GM19468 (cell line): ENCODE results near the gene PRIMPOL.
"Not testable (repeated sequence)": the region's sequence is repeated elsewhere in the genome, so short reads cannot be mapped to it uniquely, and the experiment has no call there.

Experiments used
- ATAC-seq: cut with Tn5 transposase; IDR thresholded peaks from one replicate; pipeline ENCODE4 v1.9.1; 2021; ENCODE audit warnings: mild to moderate bottlenecking, moderate library complexity, moderate number of reproducible peaks; ENCODE audit not compliant: unreplicated experiment; ENCODE audit errors: extremely low read depth

Gene PRIMPOL

DNA sequence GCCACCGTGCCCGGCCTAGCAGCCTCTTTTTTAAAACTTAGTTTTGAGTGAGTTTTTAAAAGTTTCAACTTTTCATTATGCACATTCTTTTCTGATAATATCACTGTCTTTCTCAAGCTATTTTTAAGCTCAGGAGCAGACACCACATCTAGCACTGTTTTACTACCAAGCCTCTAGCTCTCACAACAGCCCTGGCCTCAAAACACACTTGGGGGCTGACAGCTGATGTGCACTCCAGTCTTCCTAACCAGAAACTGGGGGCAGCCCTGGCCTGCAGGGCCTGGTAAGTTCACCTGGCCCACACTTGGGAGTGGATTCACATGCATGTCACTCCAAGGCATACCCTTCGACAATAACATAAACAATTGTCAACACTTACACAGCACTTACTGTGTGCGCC, 50.4 kb downstream of the PRIMPOL start:
- no peak for ATAC-seq

DNA sequence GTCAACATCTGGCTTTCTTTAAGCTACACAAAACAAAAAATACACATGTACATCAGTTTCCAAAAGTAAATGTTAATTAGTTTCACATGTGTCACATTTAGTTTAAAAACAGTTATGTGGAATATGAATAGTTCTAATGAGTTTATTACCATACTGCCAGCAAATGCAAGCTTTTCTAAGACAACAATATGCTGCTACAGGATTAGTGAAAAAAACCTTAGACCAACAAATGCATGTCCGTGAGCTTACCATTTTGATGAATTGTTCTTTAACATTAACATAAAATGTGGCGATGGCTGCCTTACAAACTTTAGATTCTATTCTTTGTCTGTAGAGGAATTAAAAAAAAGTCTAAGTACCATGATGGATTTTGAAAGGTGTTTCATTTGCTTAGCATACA, 52.6 kb downstream of the PRIMPOL start:
- no peak for ATAC-seq

DNA sequence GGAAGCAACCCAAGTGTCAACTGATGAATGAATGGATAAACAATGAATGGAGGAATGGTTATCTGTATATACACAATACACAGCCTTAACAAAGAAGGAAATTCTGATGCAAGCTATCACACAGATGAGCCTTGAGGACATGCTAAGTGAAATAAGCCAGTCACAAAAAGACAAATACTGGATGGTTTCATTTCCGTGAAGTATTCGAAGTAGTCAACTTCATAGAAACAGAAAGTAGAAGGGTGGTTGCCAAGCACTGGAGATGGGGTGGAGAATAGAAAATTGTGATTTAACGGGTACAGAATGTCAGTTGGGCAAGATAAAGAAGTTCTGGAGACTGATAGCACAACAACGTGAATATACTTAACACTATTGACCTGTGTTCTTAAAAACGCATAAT, 56.2 kb downstream of the PRIMPOL start:
- no peak for ATAC-seq

DNA sequence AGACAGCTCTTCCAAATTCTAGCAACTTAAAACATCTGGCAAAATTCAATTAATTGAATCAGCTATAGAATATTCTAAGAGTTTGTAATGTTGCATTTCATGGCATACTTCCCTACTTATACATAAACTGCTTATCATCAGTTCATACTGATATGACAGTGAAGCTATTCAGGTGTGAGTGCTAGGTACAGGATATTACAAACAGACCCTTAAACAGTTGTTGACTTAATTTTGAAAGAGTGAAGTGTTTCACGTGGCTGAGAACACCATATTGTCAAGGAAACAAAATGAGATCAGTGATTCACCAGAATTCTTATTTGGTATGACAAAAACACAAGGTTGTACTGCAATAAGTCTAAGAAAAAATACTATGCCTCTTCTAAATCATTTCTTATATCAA, 56.9 kb downstream of the PRIMPOL start:
- ATAC-seq = no peak

DNA sequence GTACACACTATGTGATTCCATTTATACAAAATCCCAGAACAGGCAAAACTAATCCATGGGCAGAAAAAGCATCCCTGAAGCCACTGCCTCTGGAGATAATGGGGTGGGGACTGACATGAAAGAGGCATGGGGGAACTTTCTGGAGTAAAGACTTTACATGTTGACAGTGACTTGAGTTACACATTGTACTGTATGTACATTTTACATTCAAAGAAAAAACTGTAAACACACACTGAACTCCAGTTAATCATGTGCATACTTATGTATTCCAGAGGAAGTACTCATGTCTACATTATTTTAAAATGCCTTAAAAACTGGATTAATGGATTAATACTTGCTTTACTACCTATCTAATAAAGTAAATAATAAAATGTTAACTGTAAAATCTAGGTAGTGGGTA, 62.8 kb downstream of the PRIMPOL start:
- no peak for ATAC-seq

DNA sequence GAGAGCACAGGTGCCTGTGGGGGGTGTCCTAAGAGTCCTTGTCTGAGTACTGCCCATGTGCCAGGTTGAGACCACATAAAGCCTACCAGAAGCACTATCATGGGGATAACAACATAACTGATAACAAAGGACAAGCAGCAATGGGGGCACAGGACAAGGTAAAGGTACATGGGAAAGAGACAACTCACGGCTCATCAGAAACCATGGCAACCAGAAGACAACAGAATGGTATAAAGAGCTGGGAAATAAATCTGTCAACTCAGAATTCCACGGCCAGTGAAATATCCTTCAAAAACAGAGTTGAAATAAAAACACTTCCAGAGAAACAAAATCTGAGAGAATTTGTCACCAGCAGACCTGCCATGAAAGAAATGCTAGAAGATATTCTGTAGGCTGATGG, 64.3 kb downstream of the PRIMPOL start:
- no peak for ATAC-seq

DNA sequence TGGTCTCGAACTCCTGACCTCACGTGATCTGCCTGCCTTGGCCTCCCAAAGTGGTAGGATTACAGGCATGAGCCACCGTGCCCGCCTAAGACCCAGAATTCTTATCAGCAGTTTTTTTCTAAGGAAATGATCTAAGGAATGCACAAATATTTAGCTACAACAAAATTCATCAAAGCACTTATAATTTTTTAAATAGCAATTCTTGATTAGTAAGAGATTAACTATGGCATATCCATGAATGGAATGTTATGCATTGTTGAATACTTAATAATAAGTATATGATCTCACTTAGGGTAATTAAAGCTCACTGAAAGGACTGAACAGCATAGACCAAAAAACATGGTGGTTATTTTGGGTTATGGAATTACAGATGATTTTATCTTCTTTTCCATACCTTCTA, 66.0 kb downstream of the PRIMPOL start:
- ATAC-seq = no peak

DNA sequence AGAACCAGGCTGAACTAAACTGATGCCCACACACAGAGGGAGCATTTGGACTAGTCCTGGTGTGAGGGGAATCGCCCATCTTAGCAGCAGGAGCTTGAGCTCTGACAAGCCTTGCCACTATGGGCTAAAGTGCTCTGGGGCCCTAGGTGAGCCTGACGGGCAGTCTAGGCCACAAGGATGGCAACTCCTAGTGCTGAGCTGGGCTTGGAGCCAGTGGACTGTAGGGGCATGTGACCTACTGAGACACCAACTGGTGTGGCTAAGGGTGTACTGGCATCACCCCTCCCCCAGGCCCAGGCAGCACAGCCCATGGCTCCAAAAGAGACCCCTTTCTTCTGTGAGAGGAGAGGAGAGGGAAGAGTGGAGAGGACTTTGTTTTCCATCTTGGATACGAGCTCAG, 69.9 kb downstream of the PRIMPOL start:
- ATAC-seq = no peak

DNA sequence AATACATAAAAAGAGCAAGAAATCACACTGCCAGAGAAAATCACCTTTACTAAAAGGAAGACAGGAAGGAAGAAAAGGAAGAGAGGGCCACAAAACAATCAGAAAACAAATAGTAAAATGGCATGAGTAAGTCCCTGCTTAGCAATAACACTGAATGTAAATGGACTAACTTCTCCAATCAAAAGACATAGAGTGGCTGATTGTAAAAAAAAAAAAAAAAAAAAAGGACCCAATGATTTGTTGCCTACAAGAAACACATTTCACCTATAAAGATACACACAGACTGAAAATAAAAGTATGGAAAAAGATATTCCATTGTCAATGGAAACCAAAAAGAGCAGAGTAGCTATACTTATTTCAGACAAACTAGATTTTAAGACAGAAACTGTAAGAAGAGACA, 71.7 kb downstream of the PRIMPOL start:
- ATAC-seq = no peak

DNA sequence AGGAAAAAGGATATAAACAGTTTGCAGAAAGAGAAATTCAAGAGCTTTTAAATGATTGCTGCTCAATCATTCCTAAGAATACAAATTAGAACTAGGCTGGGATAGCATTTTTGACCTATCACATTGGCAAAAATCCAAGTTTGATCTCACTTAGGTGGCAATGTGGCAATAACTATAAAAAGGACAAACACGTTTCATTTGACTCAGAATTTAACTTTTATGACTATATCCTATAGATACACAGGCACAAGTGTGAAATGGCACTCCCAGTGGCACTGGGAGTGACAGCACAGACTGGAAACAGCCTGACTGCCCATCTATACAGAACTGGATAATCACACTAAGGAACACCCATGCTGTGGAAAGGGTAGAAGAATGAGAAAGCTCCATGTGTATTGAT, 73.3 kb downstream of the PRIMPOL start:
- ATAC-seq = no peak

DNA sequence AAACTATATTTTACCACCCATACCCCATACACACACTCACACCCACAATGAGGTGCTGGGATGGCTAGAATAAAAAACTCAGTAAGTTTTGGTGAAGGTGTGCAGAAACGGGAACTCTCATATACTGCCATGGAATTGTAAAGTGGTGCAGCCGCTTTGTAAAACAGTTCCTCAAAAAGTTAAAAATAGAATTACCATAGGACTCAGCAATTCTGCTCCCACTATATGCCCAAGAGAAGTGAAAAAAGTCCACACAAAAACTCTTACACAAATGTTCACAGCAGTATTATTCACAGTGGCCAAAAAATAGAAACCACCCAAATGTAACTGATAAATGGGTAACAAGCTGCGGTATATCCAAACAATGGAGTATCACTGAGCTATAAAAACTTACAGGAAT, 77.9 kb downstream of the PRIMPOL start:
- ATAC-seq = no peak

DNA sequence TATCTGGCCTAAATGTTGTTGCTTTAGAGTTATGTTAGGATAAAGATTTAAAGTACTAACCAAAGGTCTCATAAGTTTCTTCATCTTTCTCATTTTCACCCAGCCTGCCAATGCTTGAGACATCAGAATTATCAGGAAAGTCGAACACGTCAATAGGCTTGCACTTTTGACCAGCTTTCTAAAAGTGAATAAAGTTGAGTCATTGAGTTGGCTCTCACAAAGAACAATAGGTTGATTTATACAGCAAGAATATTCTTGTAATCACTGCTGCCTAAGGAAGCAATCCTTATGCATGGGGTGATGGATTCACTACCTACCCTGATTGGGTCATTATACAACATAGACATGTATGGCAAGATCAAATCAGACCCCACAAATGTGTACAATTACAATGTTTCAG, 79.3 kb downstream of the PRIMPOL start:
- ATAC-seq = no peak

DNA sequence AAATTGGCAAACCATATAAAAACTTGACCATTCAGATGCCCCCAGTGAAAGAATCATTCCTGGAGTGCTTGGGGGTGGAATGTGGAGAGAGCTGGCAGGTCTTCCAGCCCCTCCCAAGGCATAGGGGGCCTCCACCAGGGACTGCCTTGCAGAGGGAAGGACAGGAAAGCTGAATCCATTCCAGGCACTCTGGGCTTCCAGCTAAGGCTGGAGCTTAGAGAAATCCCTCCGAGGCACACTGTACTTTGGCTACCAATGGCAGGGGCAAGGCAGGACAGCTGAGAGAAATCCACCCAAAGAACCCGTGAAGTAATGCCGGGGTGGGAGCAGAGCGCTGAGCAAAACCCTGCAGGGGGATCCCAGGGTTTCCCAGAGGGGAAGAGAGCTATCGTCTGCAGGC, 80.4 kb downstream of the PRIMPOL start:
- no peak for ATAC-seq

DNA sequence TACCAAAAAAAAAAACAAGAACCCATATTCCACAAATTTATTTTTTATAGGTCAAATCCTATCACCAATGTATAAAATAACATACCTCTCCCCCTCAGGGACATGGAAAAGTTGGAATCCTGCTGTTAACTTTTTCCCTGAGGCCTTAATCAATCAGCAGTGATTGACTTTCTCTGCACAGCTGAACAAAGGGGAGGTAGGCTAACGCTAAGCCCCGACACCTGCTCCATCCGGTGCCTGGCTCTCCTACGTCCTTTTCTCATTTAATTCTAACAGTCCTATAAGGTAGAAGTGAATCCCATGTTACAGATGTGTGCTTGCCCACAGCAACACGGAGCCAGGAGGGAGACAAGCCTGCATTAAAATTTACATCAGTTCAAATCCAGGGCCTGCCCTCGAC, 81.5 kb downstream of the PRIMPOL start:
- no peak for ATAC-seq

DNA sequence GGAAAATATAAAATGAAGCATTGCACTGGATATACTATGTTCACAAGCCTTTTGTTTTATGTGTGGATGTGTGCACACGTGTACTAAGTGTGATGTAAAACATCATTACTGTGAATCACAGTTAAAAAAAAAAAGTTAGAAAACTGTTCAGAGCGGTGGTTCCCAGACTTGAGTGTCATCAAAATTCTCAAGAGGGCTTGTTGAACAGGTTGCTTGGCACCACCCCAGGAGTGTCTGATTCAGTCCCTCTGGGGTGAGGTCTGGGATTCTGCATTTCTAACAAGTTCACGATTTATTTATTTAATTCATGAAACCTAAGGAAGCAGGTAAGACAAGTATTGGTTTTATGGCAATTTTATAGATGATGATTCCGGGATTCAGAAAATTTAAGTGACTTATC, 82.6 kb downstream of the PRIMPOL start:
- ATAC-seq = no peak

DNA sequence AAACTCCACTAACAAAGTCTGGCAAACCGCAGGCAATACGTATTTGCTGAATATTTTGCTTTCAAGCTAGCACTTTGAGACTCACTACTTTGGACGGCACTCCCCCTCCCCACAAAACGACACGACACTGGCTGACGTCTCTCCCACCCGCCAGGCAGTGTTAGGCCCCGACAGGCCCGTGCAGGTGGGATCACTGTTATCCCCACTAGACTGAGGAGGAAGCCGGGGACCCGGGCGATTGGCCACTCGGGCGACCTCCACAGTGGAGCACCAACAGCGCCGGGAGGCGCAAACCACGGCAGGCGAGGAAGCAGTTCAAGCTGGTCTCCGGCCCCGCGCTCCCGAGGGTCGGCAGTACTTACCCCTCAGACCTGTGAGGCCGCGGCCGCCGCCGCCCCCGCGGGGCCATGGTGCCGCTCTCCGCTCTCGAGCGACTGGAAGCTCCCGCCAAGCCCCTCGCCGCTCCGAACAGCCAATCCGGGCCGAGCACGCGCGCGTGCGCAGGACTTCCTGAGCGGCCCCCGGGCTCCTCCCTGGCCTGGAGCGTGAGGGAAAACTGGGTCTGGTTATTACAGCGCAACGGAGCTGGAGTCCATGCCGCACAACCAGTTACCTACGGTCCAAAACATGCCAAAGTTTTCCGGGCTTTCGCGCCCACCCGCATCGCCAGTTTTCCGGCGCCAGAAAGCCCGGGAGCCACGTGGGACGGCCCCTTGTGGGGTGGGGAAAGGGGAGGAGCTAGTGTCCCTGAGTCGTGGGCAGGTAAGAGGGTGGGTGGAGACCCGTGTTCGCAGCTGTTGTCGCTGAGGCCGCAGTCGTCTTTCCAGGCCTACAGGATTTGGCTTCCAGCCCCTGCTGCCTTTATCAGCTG, 84.4 kb downstream of the PRIMPOL start, which contains the start of gene CENPU:
TSS of gene CENPU (minus strand) at position 443 of the 871 bp plus-strand sequence. CDS start at position 409, 34 bp downstream.
- peak; percentile 92 for ATAC-seq

DNA sequence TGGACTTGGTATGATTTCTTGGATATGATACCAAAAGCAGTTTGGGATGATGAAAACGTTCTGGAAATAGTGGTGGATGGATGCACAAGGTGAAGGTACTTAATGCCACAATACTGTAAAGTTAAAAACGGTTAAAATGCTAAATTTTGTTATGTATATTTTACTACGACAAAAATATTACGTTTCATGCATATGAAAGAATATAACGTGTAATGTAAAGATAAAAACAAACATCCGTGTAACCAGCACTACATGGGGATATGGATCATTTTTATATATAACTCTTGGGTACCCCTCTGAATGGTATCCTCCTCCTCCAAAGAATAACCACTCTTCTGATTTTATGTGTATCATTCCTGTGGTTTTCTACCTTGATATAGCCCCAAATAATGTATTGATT, 85.2 kb downstream of the PRIMPOL start:
- no peak for ATAC-seq

DNA sequence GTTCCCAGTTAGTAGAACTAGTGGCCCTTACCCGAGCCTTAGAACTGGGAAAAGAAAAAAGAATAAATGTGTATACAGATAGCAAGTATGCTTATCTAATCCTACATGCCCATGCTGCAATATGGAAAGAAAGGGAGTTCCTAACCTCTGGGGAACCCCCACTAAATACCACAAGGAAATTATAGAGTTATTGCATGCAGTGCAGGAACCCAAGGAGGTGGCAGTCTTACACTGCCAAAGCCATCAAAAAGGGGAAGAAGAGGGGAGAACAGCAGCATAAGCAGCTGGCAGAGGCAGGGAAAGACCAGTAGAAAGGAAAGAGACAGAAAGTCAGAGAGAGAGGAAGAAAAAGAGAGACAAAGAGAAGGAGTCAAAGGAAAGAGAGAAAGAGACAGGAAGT, 90.0 kb downstream of the PRIMPOL start:
- ATAC-seq = not testable (repeated sequence)

DNA sequence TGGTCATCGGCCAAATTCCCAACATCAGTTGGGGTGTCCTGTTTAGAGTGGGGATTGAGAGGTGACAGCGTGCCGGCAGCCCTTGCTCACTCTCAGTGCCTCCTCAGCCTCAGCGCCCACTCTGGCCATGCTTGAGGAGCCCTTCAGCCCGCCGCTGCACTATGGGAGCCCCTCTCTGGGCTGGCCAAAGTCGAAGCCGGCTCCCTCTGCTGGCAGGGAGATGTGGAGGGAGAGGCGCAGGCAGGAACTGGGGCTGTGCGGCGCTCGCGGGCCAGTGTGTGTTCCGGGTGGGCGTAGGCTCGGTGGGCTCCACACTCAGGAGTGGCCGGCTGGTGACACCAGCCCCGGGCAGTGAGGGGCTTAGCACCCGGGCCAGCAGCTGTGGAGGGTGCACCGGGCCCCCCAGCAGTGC, 91.4 kb downstream of the PRIMPOL start:
- no peak for ATAC-seq

DNA sequence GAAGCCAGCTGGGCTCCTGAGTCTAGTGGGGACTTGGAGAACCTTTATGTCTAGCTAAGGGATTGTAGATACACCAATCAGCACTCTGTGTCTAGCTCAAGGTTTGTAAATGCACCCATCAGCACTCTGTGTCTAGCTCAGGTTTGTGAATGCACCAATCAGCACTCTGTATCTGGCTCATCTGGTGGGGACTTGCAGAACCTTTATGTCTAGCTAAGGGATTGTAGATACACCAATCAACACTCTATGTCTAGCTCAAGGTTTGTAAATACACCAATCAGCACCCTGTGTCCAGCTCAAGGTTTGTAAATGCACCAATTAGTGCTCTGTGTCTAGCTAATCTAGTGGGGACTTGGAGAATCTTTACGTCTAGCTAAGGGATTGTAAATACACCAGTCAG, 92.1 kb downstream of the PRIMPOL start:
- ATAC-seq = not testable (repeated sequence)

DNA sequence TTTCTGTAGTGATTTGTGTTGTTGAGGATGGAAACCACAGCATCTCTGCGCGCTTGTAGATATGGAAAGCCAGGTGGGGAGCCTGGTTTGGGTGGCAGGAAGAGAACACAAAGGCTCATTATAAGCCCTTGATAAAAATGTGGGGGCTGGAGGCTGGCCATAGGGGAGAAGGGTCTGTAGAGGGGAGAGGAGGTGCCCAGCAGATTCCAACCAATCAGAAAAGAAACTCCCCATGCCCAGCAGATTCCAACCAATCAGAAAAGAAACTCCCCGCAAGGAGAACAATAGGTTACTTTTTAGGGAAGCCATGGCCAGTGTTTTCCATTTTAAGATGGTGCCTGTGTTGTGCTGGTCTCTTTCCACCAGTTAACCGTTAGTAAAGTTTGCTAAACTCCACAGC, 94.1 kb downstream of the PRIMPOL start:
- ATAC-seq = no peak

DNA sequence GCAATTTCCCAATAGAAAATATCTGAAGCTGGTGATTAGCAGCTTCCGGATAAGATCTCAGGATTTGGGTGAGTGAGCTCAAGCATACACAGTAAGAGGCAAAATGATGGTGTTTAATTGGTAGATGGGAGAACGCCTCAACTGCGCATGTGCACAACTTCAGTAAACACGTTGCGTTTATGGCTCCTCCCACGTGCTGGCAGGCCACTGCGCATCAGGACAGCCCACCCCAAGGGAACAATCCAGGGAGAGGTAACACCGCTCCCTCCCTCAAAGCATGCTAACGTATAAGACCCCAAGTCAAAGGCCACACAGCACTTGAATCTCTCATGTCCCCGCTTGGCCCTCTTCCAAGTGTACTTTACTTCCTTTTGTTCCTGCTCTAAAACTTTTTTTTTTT, 94.7 kb downstream of the PRIMPOL start:
- no peak for ATAC-seq
